A673 (cell line): ENCODE results near the gene KCNK17. TPM values are rescaled to one million over a fixed set of nuclear protein-coding genes. Genes with fewer than 3 reads are reported as not detected.

Experiments used
- BruUV-seq: library from RNA; stranded (reverse); fragments of 400-500 nt; replicated peaks from 2 replicates; lab custom pipeline; 2021; lab: Mats Ljungman, UMichigan
- CTCF ChIA-PET: fragments of 300-600 bp; sonication (Branson Sonifier 250); formaldehyde crosslinking; loops from one replicate; lab custom pipeline; 2022; ENCODE audit warnings: antibody characterized with exemption; lab: Charles Lee
- POLR2A ChIA-PET: fragments of 300-600 bp; sonication (Branson Sonifier 250); formaldehyde crosslinking; loops from one replicate; lab custom pipeline; 2022; ENCODE audit warnings: antibody characterized with exemption; ENCODE audit not compliant: low non-redundant PET; lab: Charles Lee
- DNase-seq: peaks from one replicate; pipeline ENCODE4 v3.0.0-alpha.2; 2015; ENCODE audit warnings: low spot score
- H3K27ac ChIP-seq: fragments of 200-600 bp; sonication (generic); 2 replicates; pipeline ENCODE4 v1.5.1; 2016; ENCODE audit warnings: mixed run types, low read depth, mild to moderate bottlenecking, mixed read lengths, antibody characterized with exemption, low read length; ENCODE audit not compliant: poor library complexity, severe bottlenecking
- H3K27me3 ChIP-seq: fragments of 200-600 bp; sonication (generic); replicated peaks from 2 replicates; pipeline ENCODE4 v1.6.1; 2017; ENCODE audit warnings: mixed run types, low read depth, mild to moderate bottlenecking, mixed read lengths, antibody characterized with exemption, low read length; ENCODE audit not compliant: insufficient read depth, poor library complexity
- H3K36me3 ChIP-seq: fragments of 200-600 bp; sonication (generic); 2 replicates; pipeline ENCODE4 v1.6.1; 2016; ENCODE audit warnings: mixed run types, mild to moderate bottlenecking, mixed read lengths, antibody characterized with exemption, low read length; ENCODE audit not compliant: insufficient read depth, poor library complexity, severe bottlenecking
- H3K4me1 ChIP-seq: fragments of 200-600 bp; sonication (generic); 2 replicates; pipeline ENCODE4 v1.6.1; 2017; ENCODE audit warnings: mixed run types, mild to moderate bottlenecking, mixed read lengths, antibody characterized with exemption, low read length; ENCODE audit not compliant: insufficient read depth, poor library complexity, severe bottlenecking
- H3K4me3 ChIP-seq: fragments of 200-600 bp; sonication (generic); 2 replicates; pipeline ENCODE4 v1.5.1; 2016; ENCODE audit warnings: low read depth, mixed run types, mild to moderate bottlenecking, mixed read lengths, low read length; ENCODE audit not compliant: poor library complexity, severe bottlenecking
- H3K9me3 ChIP-seq: fragments of 200-600 bp; sonication (generic); 2 replicates; pipeline ENCODE4 v1.6.1; 2016; ENCODE audit warnings: mixed run types, low read depth, mild to moderate bottlenecking, mixed read lengths, antibody characterized with exemption, low read length; ENCODE audit not compliant: poor library complexity, severe bottlenecking
- CTCF ChIP-seq: fragments of 300-800, 200-600 bp; sonication (generic); conservative IDR thresholded peaks from 2 replicates; pipeline ENCODE4 v1.5.1; 2017; ENCODE audit warnings: low read depth, mild to moderate bottlenecking, antibody characterized with exemption, low read length, moderate library complexity, mixed read lengths
- intact Hi-C: fragments of 100-400 bp; cut with micrococcal nuclease; formaldehyde crosslinking; loops from one replicate; pipeline ENCODE4 v1.10.0; 2022; ENCODE audit not compliant: unreplicated experiment
- total RNA-seq: library from RNA; stranded (reverse); gene quantifications from 2 replicates; pipeline ENCODE4 v1.2.3, GENCODE V29; 2021

The KCNK17 gene
- total RNA-seq, 1 experiment from 2014 or later: not detected

GRCh38 chr6:39249278-39249677 lies 64.9 kb downstream of the KCNK17 start:
- Histone ChIP-seq H3K27me3 (peaks cover 13% of the 10 kb centered on the region), H3K9me3 (no peaks in the 10 kb centered on the region), H3K36me3 (no peaks in the 10 kb centered on the region), H3K27ac (no peak overlapping the region), H3K4me1 (no peaks in the 10 kb centered on the region), H3K4me3 (no peak overlapping the region)
- DNase-seq: no peak
- CTCF ChIA-PET: interaction anchor here (0.7 kb wide), 1 partner anchor 60 kb away, joined by 3 read pairs; no protein-coding TSS in a partner anchor
- POLR2A ChIA-PET: no interaction called here
- BruUV-seq: no TSS peak
- TF ChIP-seq CTCF: no peak
- intact Hi-C loops: no loop called here

Other genes with a start within 250 kb of the KCNK17 start
- gene SAYSD1, start 199.2 kb downstream of the KCNK17 start, total RNA-seq: 15.8 and 16.2 TPM in 2 replicates
- gene KCNK5, start 84.9 kb downstream of the KCNK17 start, total RNA-seq: 0.09 TPM in 1 of 2 replicates, not detected in the other
- not detected in 2 replicates for gene KCNK16, start 8.3 kb upstream of the KCNK17 start, total RNA-seq